Measurements from ENCODE around the gene EVI5L.

Gene EVI5L

GRCh38 chr19:7817801-7818200 lies 12.2 kb upstream of the EVI5L start:
- no peak for DNase-seq (ENCODE audit: low spot score)

- no peak for DNase-seq (ENCODE audit: low spot score)
These were observed 11.2 kb upstream of the EVI5L start for GRCh38 chr19:7818806-7819205.

- DNase-seq (ENCODE audit: low spot score), result no peak
These were observed 10.7 kb upstream of the EVI5L start for GRCh38 chr19:7819337-7819736.

- no peak for DNase-seq (ENCODE audit: low spot score)
These were observed 9.4 kb upstream of the EVI5L start for GRCh38 chr19:7820588-7820987.

GRCh38 chr19:7822910-7823515 lies 7.0 kb upstream of the EVI5L start:
- no peak for DNase-seq (ENCODE audit: low spot score)

- DNase-seq (ENCODE audit: low spot score), result no peak
These were observed 6.2 kb upstream of the EVI5L start for GRCh38 chr19:7823686-7824301.

- DNase-seq (ENCODE audit: low spot score), result no peak
These were observed 875 bp upstream of the EVI5L start for GRCh38 chr19:7829166-7829520.

- DNase-seq (ENCODE audit: low spot score), result no peak
These were observed 304 bp downstream of the EVI5L start for GRCh38 chr19:7830272-7830771.

GRCh38 chr19:7830823-7831222 lies 805 bp downstream of the EVI5L start:
- DNase-seq (ENCODE audit: low spot score), result peak; percentile 19

- peak; percentile 62 for DNase-seq (ENCODE audit: low spot score)
These were observed 1.4 kb downstream of the EVI5L start for GRCh38 chr19:7831452-7831851.

- peak; percentile 21 for DNase-seq (ENCODE audit: low spot score)
These were observed 2.0 kb downstream of the EVI5L start for GRCh38 chr19:7832009-7832408.

GRCh38 chr19:7832781-7833180 lies 2.8 kb downstream of the EVI5L start:
- DNase-seq (ENCODE audit: low spot score), result no peak

- DNase-seq (ENCODE audit: low spot score), result peak; percentile 52
These were observed 3.4 kb downstream of the EVI5L start for GRCh38 chr19:7833225-7834099.

- no peak for DNase-seq (ENCODE audit: low spot score)
These were observed 9.5 kb downstream of the EVI5L start for GRCh38 chr19:7839476-7839875.

- DNase-seq (ENCODE audit: low spot score), result no peak
These were observed 10.6 kb downstream of the EVI5L start for GRCh38 chr19:7840629-7841028.

- DNase-seq (ENCODE audit: low spot score), result no peak
These were observed 12.0 kb downstream of the EVI5L start for GRCh38 chr19:7841751-7842660.

- DNase-seq (ENCODE audit: low spot score), result no peak
These were observed 12.8 kb downstream of the EVI5L start for GRCh38 chr19:7842661-7843294.

- DNase-seq (ENCODE audit: low spot score), result no peak
These were observed 13.5 kb downstream of the EVI5L start for GRCh38 chr19:7843521-7843920.

- no peak for DNase-seq (ENCODE audit: low spot score)
These were observed 14.4 kb downstream of the EVI5L start for GRCh38 chr19:7844405-7844804.

- DNase-seq (ENCODE audit: low spot score), result no peak
These were observed 14.9 kb downstream of the EVI5L start for GRCh38 chr19:7844951-7845350.

GRCh38 chr19:7845390-7846154 lies 15.6 kb downstream of the EVI5L start:
- DNase-seq (ENCODE audit: low spot score), result no peak

Data from Ammon's horn (tissue), 1 donor.